Measurements from ENCODE around the gene CHST3. TPM values are rescaled to one million over a fixed set of nuclear protein-coding genes. Genes with fewer than 3 reads are reported as not detected.

Gene CHST3
- polyA plus RNA-seq, 1 experiment: 20.9 TPM

- ChIA-PET POLR2A (no interaction called here), CTCF (interaction anchor here (0.8 to 10.7 kb wide), 2 partner anchors 88 to 255 kb away, joined by 4 to 237 read pairs; partner anchors contain the start of gene ASCC1)
- H3K4me3 ChIP-seq (ENCODE audit: low read depth, low read length): no peak overlapping the region
- DNase-seq (ENCODE audit: low read depth): no peak
- H3K27me3 ChIP-seq (ENCODE audit: control insufficient read depth, insufficient read depth, low read length): no peaks in the 10 kb centered on the region
- TF ChIP-seq CTCF (IDR thresholded peaks at IDR 0.05; ENCODE audit: insufficient read depth, low read depth, low read length): no peak
- no peaks in the 10 kb centered on the region for H3K36me3 ChIP-seq (ENCODE audit: control insufficient read depth, insufficient read depth, low read length)
Observed at GRCh38 chr10:71961831-71962230, 2.4 kb upstream of the CHST3 start.

- no peak for DNase-seq (ENCODE audit: low read depth)
- H3K27me3 ChIP-seq (ENCODE audit: control insufficient read depth, insufficient read depth, low read length): no peaks in the 10 kb centered on the region
- TF ChIP-seq CTCF (IDR thresholded peaks at IDR 0.05; ENCODE audit: insufficient read depth, low read depth, low read length): no peak
- no peaks in the 10 kb centered on the region for H3K36me3 ChIP-seq (ENCODE audit: control insufficient read depth, insufficient read depth, low read length)
- CTCF ChIA-PET: interaction anchor here (0.6 to 4.3 kb wide), 3 partner anchors 75 to 86 kb away, joined by 3 to 32 read pairs (median 3); no protein-coding TSS in a partner anchor
- H3K4me3 ChIP-seq (ENCODE audit: low read depth, low read length): no peak overlapping the region
- POLR2A ChIA-PET: no interaction called here
Observed at GRCh38 chr10:71962901-71963300, 1.3 kb upstream of the CHST3 start.

GRCh38 chr10:71963351-71964097 is 671 bp upstream of the CHST3 start:
- Histone ChIP-seq H3K36me3 (ENCODE audit: control insufficient read depth, insufficient read depth, low read length) (no peaks in the 10 kb centered on the region), H3K4me3 (ENCODE audit: low read depth, low read length) (peak overlapping the region; percentile 86), H3K27me3 (ENCODE audit: control insufficient read depth, insufficient read depth, low read length) (no peaks in the 10 kb centered on the region)
- ChIA-PET POLR2A (no interaction called here), CTCF (interaction anchor here (0.6 to 4.3 kb wide), 4 partner anchors 9 to 85 kb away, joined by 3 to 32 read pairs (median 4); no protein-coding TSS in a partner anchor)
- DNase-seq (ENCODE audit: low read depth): no peak
- TF ChIP-seq CTCF (IDR thresholded peaks at IDR 0.05; ENCODE audit: insufficient read depth, low read depth, low read length): no peak

GRCh38 chr10:71964743-71965515 is 734 bp downstream of the CHST3 start:
- ChIA-PET CTCF (interaction anchor here (0.6 to 4.3 kb wide), 9 partner anchors 9 to 205 kb away, joined by 3 to 32 read pairs (median 5); no protein-coding TSS in a partner anchor), POLR2A (no interaction called here)
- no peak for DNase-seq (ENCODE audit: low read depth)
- Histone ChIP-seq H3K27me3 (ENCODE audit: control insufficient read depth, insufficient read depth, low read length) (no peaks in the 10 kb centered on the region), H3K4me3 (ENCODE audit: low read depth, low read length) (peak overlapping the region; percentile 86), H3K36me3 (ENCODE audit: control insufficient read depth, insufficient read depth, low read length) (peaks cover 1% of the 10 kb centered on the region; the same call in 1 of the 2 replicates)
- no peak for TF ChIP-seq CTCF (IDR thresholded peaks at IDR 0.05; ENCODE audit: insufficient read depth, low read depth, low read length)

- Histone ChIP-seq H3K36me3 (ENCODE audit: control insufficient read depth, insufficient read depth, low read length) (peaks cover 1% of the 10 kb centered on the region; the same call in 1 of the 2 replicates), H3K27me3 (ENCODE audit: control insufficient read depth, insufficient read depth, low read length) (no peaks in the 10 kb centered on the region), H3K4me3 (ENCODE audit: low read depth, low read length) (peak overlapping the region; percentile 86)
- CTCF ChIA-PET: interaction anchor here (1.0 to 4.3 kb wide), 6 partner anchors 9 to 83 kb away, joined by 3 to 32 read pairs (median 9); no protein-coding TSS in a partner anchor
- no peak for TF ChIP-seq CTCF (IDR thresholded peaks at IDR 0.05; ENCODE audit: insufficient read depth, low read depth, low read length)
- POLR2A ChIA-PET: interaction anchor here (0.7 kb wide), 1 partner anchor 38 kb away, joined by 5 read pairs; no protein-coding TSS in a partner anchor
- no peak for DNase-seq (ENCODE audit: low read depth)
Observed at GRCh38 chr10:71965623-71966022, 1.4 kb downstream of the CHST3 start.
